IMR-90 (cell line): ENCODE measurements around the gene ANO1. TPM values are rescaled to one million over a fixed set of nuclear protein-coding genes. Genes with fewer than 3 reads are reported as not detected.

ENCODE experiments used
- ATAC-seq: fragments of 200-7000 bp; cut with Tn5 transposase; 2 replicates; pipeline ENCODE4 v1.9.1; 2020; ENCODE audit warnings: low read depth, mild to moderate bottlenecking, moderate library complexity
- BruUV-seq: library from RNA; stranded (reverse); fragments of 400-500 nt; replicated peaks from 2 replicates; lab custom pipeline; 2021; lab: Mats Ljungman, UMichigan
- CTCF ChIA-PET: fragments of 300-600 bp; formaldehyde crosslinking; extraction: SDS; loops from one replicate; lab custom pipeline; 2021; ENCODE audit warnings: antibody characterized with exemption; lab: Yijun Ruan, JAX
- POLR2A ChIA-PET: fragments of 300-600 bp; sonication (Branson Sonifier 250); formaldehyde crosslinking; loops from one replicate; lab custom pipeline; 2022; ENCODE audit warnings: antibody characterized with exemption; ENCODE audit not compliant: unreplicated experiment; lab: Charles Lee
- DNase-seq: peaks from one replicate; pipeline ENCODE4 v3.0.0; 2013
- H2AFZ ChIP-seq: replicated peaks from 2 replicates; pipeline ENCODE3; 2013; ENCODE audit warnings: low read length, mild to moderate bottlenecking; ENCODE audit not compliant: poor library complexity
- H2AK5ac ChIP-seq: 2 replicates; pipeline ENCODE4 v1.6.1; 2013; ENCODE audit warnings: low read depth, low read length, inconsistent platforms
- H2AK9ac ChIP-seq: replicated peaks from 2 replicates; pipeline ENCODE3; 2013; ENCODE audit warnings: mild to moderate bottlenecking, low read depth, low read length, moderate library complexity; ENCODE audit not compliant: poor library complexity
- H2BK120ac ChIP-seq: 2 replicates; pipeline ENCODE4 v1.6.1; 2013; ENCODE audit warnings: low read depth, low read length, inconsistent platforms
- H2BK15ac ChIP-seq: 3 replicates; pipeline ENCODE4 v1.6.1; 2013; ENCODE audit warnings: low read depth, low read length, inconsistent platforms
- H2BK20ac ChIP-seq: 2 replicates; pipeline ENCODE4 v1.6.1; 2013; ENCODE audit warnings: low read depth, mild to moderate bottlenecking, inconsistent platforms, low read length, moderate library complexity
- H2BK5ac ChIP-seq: 2 replicates; pipeline ENCODE4 v1.6.1; 2013; ENCODE audit warnings: mild to moderate bottlenecking, low read depth, low read length, inconsistent platforms; ENCODE audit not compliant: poor library complexity, severe bottlenecking
- H3K14ac ChIP-seq: replicated peaks from 2 replicates; pipeline ENCODE4 v1.6.1; 2013; ENCODE audit warnings: low read depth, low read length, inconsistent platforms
- H3K18ac ChIP-seq: 2 replicates; pipeline ENCODE4 v1.6.1; 2013; ENCODE audit warnings: low read depth, low read length, control low read depth
- H3K23ac ChIP-seq: 2 replicates; pipeline ENCODE4 v1.6.1; 2013; ENCODE audit warnings: low read depth, low read length, inconsistent platforms
- H3K27ac ChIP-seq: 2 replicates; pipeline ENCODE4 v1.5.1; 2013; ENCODE audit warnings: mild to moderate bottlenecking, control low read depth, low read length; ENCODE audit not compliant: insufficient read depth
- H3K27me3 ChIP-seq: 2 replicates; pipeline ENCODE4 v1.6.1; 2013; ENCODE audit warnings: low read length; ENCODE audit not compliant: control insufficient read depth, insufficient read depth
- H3K36me3 ChIP-seq: 2 replicates; pipeline ENCODE4 v1.6.1; 2013; ENCODE audit warnings: low read length, mixed read lengths; ENCODE audit not compliant: control insufficient read depth, insufficient read depth
- H3K4ac ChIP-seq: 2 replicates; pipeline ENCODE4 v1.6.1; 2013; ENCODE audit warnings: low read depth, low read length, inconsistent platforms
- H3K4me1 ChIP-seq: 2 replicates; pipeline ENCODE4 v1.6.1; 2013; ENCODE audit warnings: low read length, mixed read lengths; ENCODE audit not compliant: control insufficient read depth, insufficient read depth
- H3K4me2 ChIP-seq: 2 replicates; pipeline ENCODE4 v1.6.1; 2013; ENCODE audit warnings: low read depth, mild to moderate bottlenecking, control low read depth, low read length, moderate library complexity
- H3K4me3 ChIP-seq: 2 replicates; pipeline ENCODE4 v1.5.1; 2013; ENCODE audit warnings: low read depth, mild to moderate bottlenecking, control low read depth, low read length, moderate library complexity; ENCODE audit not compliant: insufficient read depth
- H3K56ac ChIP-seq: 2 replicates; pipeline ENCODE4 v1.6.1; 2013; ENCODE audit warnings: low read length, inconsistent platforms; ENCODE audit not compliant: insufficient read depth; ENCODE audit errors: extremely low read depth
- H3K79me1 ChIP-seq, 2 experiments: 2 replicates each; pipeline ENCODE4 v1.6.1; 2013; ENCODE audit warnings: low read length in 2 of 2, inconsistent platforms in 1 of 2, low read depth in 1 of 2
- H3K9ac ChIP-seq: 2 replicates; pipeline ENCODE4 v1.6.1; 2013; ENCODE audit warnings: low read depth, low read length, control low read depth
- H3K9me1 ChIP-seq: 2 replicates; pipeline ENCODE4 v1.6.1; 2013; ENCODE audit warnings: low read length, inconsistent platforms; ENCODE audit not compliant: insufficient read depth
- H3K9me3 ChIP-seq: 2 replicates; pipeline ENCODE4 v1.6.1; 2013; ENCODE audit warnings: low read length; ENCODE audit not compliant: control insufficient read depth, insufficient read depth
- H4K20me1 ChIP-seq: 2 replicates; pipeline ENCODE4 v1.6.1; 2013; ENCODE audit warnings: low read length, inconsistent platforms; ENCODE audit not compliant: insufficient read depth
- H4K5ac ChIP-seq: 2 replicates; pipeline ENCODE4 v1.6.1; 2013; ENCODE audit warnings: mild to moderate bottlenecking, low read depth, low read length, control low read depth
- H4K8ac ChIP-seq, 2 experiments: 2 replicates each; pipeline ENCODE4 v1.6.1; 2013; ENCODE audit warnings: low read depth in 2 of 2, low read length in 2 of 2, control low read depth in 1 of 2, inconsistent platforms in 1 of 2
- H4K91ac ChIP-seq: 2 replicates; pipeline ENCODE4 v1.6.1; 2013; ENCODE audit warnings: low read depth, low read length, inconsistent platforms; ENCODE audit not compliant: insufficient read depth
- BHLHE40 ChIP-seq: fragments of 150-350 bp; IDR thresholded peaks from 2 replicates; pipeline ENCODE4 v1.6.1; 2016; ENCODE audit warnings: mild to moderate bottlenecking, low read depth, low read length
- CEBPB ChIP-seq: IDR thresholded peaks from 2 replicates; pipeline ENCODE4 v1.6.1; 2012; ENCODE audit warnings: low read depth, low read length, improper control_type of control experiment
- CHD1 ChIP-seq: IDR thresholded peaks from 2 replicates; pipeline ENCODE4 v1.6.1; 2012; ENCODE audit warnings: low read depth, low read length, improper control_type of control experiment
- FOS ChIP-seq: fragments of 150-350 bp; IDR thresholded peaks from 2 replicates; pipeline ENCODE4 v1.6.1; 2016; ENCODE audit warnings: low read depth, low read length
- MAFK ChIP-seq: IDR thresholded peaks from 2 replicates; pipeline ENCODE4 v1.6.1; 2012; ENCODE audit warnings: low read depth, low read length, improper control_type of control experiment
- MAZ ChIP-seq: IDR thresholded peaks from 2 replicates; pipeline ENCODE4 v1.6.1; 2012; ENCODE audit warnings: low read depth, mild to moderate bottlenecking, low read length, improper control_type of control experiment, moderate library complexity, borderline replicate concordance
- MXI1 ChIP-seq: IDR thresholded peaks from 2 replicates; pipeline ENCODE4 v1.6.1; 2012; ENCODE audit warnings: low read depth, mild to moderate bottlenecking, low read length, moderate library complexity, borderline replicate concordance
- NFE2L2 ChIP-seq: fragments of 150-350 bp; IDR thresholded peaks from 2 replicates; pipeline ENCODE4 v1.6.1; 2016; ENCODE audit warnings: low read depth, mild to moderate bottlenecking, low read length
- POLR2A ChIP-seq: IDR thresholded peaks from 2 replicates; pipeline ENCODE4 v1.6.1; 2012; ENCODE audit warnings: mild to moderate bottlenecking, low read depth, low read length
- RAD21 ChIP-seq: IDR thresholded peaks from 2 replicates; pipeline ENCODE4 v1.6.1; 2012; ENCODE audit warnings: low read length, improper control_type of control experiment
- RCOR1 ChIP-seq: IDR thresholded peaks from 2 replicates; pipeline ENCODE4 v1.6.1; 2012; ENCODE audit warnings: mild to moderate bottlenecking, low read length, improper control_type of control experiment; ENCODE audit not compliant: insufficient replicate concordance
- RFX5 ChIP-seq: IDR thresholded peaks from 2 replicates; pipeline ENCODE4 v1.8.0; 2012; ENCODE audit warnings: low read depth, mild to moderate bottlenecking, low read length, moderate library complexity
- SMC3 ChIP-seq: fragments of 150-350 bp; IDR thresholded peaks from 2 replicates; pipeline ENCODE4 v1.6.1; 2016; ENCODE audit warnings: low read depth, mild to moderate bottlenecking, antibody characterized with exemption, low read length, moderate library complexity
- WGBS, 2 experiments: methylation state at CpG; one replicate each; pipeline versions ENCODE4 v1.1.5 to v1.1.7; 2013; ENCODE audit warnings: missing lambda C conversion rate in 2 of 2; ENCODE audit not compliant: insufficient read length in 1 of 2; ENCODE audit errors: extremely low coverage in 2 of 2; 5-methylcytosine and 5-hydroxymethylcytosine counted together
- dilution Hi-C: fragments of 300-500 bp; cut with HindIII; formaldehyde crosslinking; loops from one replicate; pipeline ENCODE4 v1.14.3; 2018; ENCODE audit warnings: low sequenced_read_pairs; ENCODE audit not compliant: unreplicated experiment
- in situ Hi-C: fragments of 300-500 bp; cut with MboI; formaldehyde crosslinking; loops from 3 replicates; pipeline ENCODE4 v1.14.3; 2019; ENCODE audit warnings: low sequenced_read_pairs, inconsistent platforms, mixed read lengths
- intact Hi-C: fragments of 100-400 bp; cut with micrococcal nuclease; formaldehyde crosslinking; loops from 2 replicates; pipeline ENCODE4 v1.10.0; 2022
- polyA plus RNA-seq, 3 experiments: library from polyadenylated mRNA; depleted of rRNA; stranded (reverse); fragments of >200 nt; gene quantifications; 2 replicates each; pipeline ENCODE4 v1.2.3, GENCODE V29; 2012; ENCODE audit warnings: low replicate concordance in 1 of 3
- total RNA-seq: library from RNA; depleted of rRNA; stranded (reverse); fragments of >200 nt; gene quantifications from 2 replicates; pipeline ENCODE4 v1.2.3, GENCODE V29; 2012
- TF ChIP-seq, protein P1 (sequence below): fragments of 150-350 bp; IDR thresholded peaks from 2 replicates; pipeline ENCODE4 v1.6.1; 2017; ENCODE audit warnings: mild to moderate bottlenecking, antibody characterized with exemption, low read length, low read depth
- TF ChIP-seq, protein P2 (sequence below): fragments of 150-350 bp; IDR thresholded peaks from 2 replicates; pipeline ENCODE4 v1.6.1; 2016; ENCODE audit warnings: low read depth, mild to moderate bottlenecking, low read length, moderate library complexity, borderline replicate concordance
- TF ChIP-seq, protein P3 (sequence below): conservative IDR thresholded peaks from 2 replicates; pipeline ENCODE4 v1.5.1; 2012; ENCODE audit warnings: mild to moderate bottlenecking, low read depth, low read length, improper control_type of control experiment

Gene ANO1
- total and polyA plus RNA-seq, 2 of the 4 experiments (the other 2 are of a cell fraction): 4.1 to 10.7 TPM

DNA sequence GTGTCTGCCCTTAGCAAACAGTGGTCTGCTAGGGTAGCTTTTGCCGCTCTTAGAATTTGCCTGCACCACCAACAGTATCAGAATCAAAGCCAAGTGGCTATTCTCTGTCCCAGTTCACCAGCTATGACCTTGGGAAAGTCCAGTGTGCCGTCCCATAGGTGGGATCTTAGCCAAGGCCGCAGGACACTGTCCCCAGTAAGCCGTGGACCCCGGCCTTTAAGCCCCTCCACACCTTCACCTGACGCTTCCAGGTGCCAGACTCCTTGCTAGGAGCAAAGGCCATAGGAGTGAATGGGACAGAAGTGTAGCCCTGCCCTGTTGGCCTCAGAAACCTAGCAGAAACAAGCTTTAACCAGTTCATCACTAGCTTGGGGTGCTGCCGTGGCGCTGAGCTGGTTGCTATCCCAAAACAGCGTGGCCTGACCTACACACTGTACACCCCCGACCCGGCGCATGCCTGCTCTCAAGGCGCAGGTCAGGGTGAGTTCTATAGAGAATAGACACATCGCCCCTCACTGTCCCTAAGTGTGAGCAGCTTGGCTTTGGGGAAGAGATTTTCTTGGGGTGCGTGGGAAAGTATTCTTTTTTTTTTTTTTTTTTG, 129.5 kb downstream of the ANO1 start:
- intact Hi-C loops: loop anchor here (10.0 kb wide), 1 partner anchor 117 kb away; no protein-coding TSS in a partner anchor

More for the DNA sequence above, 129.5 kb downstream of the ANO1 start:
- no peak for ATAC-seq
- Histone ChIP-seq H3K9ac (no peak overlapping the region), H3K79me1 (peaks cover 22 to 66% of the 10 kb centered on the region in 2 experiments; a peak in 3 of 4 replicates), H3K4me2 (no peak overlapping the region), H3K4me1 (peaks cover 3% of the 10 kb centered on the region; the same call in 1 of the 2 replicates), H3K27ac (no peak overlapping the region), H2BK20ac (no peak overlapping the region), H3K36me3 (peaks cover 39% of the 10 kb centered on the region), H4K8ac (no peak overlapping the region), H2AFZ (no peak overlapping the region), H2AK9ac (no peak overlapping the region), H3K56ac (no peak overlapping the region), H3K23ac (no peak overlapping the region), H3K9me1 (peaks cover 22% of the 10 kb centered on the region), H3K18ac (no peak overlapping the region), H3K27me3 (no peaks in the 10 kb centered on the region), H3K4me3 (no peak overlapping the region), H2BK120ac (no peak overlapping the region), H2AK5ac (no peak overlapping the region), H4K20me1 (peaks cover 68% of the 10 kb centered on the region), H2BK5ac (no peak overlapping the region), H2BK15ac (no peak overlapping the region), H3K4ac (no peak overlapping the region), H3K14ac (no peak overlapping the region), H3K9me3 (no peaks in the 10 kb centered on the region), H4K91ac (no peak overlapping the region), H4K5ac (no peak overlapping the region)
- TF ChIP-seq, protein P1, sequence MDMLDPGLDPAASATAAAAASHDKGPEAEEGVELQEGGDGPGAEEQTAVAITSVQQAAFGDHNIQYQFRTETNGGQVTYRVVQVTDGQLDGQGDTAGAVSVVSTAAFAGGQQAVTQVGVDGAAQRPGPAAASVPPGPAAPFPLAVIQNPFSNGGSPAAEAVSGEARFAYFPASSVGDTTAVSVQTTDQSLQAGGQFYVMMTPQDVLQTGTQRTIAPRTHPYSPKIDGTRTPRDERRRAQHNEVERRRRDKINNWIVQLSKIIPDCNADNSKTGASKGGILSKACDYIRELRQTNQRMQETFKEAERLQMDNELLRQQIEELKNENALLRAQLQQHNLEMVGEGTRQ: no peak
- TF ChIP-seq, protein P2, sequence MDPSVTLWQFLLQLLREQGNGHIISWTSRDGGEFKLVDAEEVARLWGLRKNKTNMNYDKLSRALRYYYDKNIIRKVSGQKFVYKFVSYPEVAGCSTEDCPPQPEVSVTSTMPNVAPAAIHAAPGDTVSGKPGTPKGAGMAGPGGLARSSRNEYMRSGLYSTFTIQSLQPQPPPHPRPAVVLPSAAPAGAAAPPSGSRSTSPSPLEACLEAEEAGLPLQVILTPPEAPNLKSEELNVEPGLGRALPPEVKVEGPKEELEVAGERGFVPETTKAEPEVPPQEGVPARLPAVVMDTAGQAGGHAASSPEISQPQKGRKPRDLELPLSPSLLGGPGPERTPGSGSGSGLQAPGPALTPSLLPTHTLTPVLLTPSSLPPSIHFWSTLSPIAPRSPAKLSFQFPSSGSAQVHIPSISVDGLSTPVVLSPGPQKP: no peak
- TF ChIP-seq POLR2A: no peak
- no peak for TF ChIP-seq RCOR1
- no peak for TF ChIP-seq RAD21
- no peak for TF ChIP-seq CHD1
- no peak for TF ChIP-seq NFE2L2
- TF ChIP-seq CEBPB: no peak
- TF ChIP-seq, protein P3, sequence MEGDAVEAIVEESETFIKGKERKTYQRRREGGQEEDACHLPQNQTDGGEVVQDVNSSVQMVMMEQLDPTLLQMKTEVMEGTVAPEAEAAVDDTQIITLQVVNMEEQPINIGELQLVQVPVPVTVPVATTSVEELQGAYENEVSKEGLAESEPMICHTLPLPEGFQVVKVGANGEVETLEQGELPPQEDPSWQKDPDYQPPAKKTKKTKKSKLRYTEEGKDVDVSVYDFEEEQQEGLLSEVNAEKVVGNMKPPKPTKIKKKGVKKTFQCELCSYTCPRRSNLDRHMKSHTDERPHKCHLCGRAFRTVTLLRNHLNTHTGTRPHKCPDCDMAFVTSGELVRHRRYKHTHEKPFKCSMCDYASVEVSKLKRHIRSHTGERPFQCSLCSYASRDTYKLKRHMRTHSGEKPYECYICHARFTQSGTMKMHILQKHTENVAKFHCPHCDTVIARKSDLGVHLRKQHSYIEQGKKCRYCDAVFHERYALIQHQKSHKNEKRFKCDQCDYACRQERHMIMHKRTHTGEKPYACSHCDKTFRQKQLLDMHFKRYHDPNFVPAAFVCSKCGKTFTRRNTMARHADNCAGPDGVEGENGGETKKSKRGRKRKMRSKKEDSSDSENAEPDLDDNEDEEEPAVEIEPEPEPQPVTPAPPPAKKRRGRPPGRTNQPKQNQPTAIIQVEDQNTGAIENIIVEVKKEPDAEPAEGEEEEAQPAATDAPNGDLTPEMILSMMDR: no peak
- no peak for TF ChIP-seq FOS
- no peak for TF ChIP-seq MAFK
- TF ChIP-seq RFX5: no peak
- no peak for TF ChIP-seq BHLHE40
- no peak for TF ChIP-seq MAZ
- TF ChIP-seq MXI1: no peak
- no peak for TF ChIP-seq SMC3
- BruUV-seq: no TSS peak
- no peak for DNase-seq
- no CpG with 5 or more reads among the region's 15 CpGs for WGBS, 2 experiments
- ChIA-PET POLR2A (interaction anchor here (0.6 kb wide), 1 partner anchor 140 kb away, joined by 5 read pairs; no protein-coding TSS in a partner anchor), CTCF (no interaction called here)
- in situ Hi-C loops: no loop called here
- dilution Hi-C loops: no loop called here
